SIG-M5 treated with dmso at 0.1 percent for 504 hours (cell line): ENCODE measurements around the gene STXBP6.

Experiments
- DNase-seq: peaks from one replicate; lab custom pipeline; 2025; ENCODE audit not compliant: unreplicated experiment; lab: John Stamatoyannopoulos, UW

STXBP6 gene

GRCh38 chr14:25052921-25053320, 3.0 kb upstream of the STXBP6 start:
- no peak for DNase-seq

- no peak for DNase-seq
Observed at GRCh38 chr14:25052385-25052784, 2.4 kb upstream of the STXBP6 start.

GRCh38 chr14:25050269-25051150, 563 bp upstream of the STXBP6 start:
- DNase-seq, result no peak

GRCh38 chr14:25049093-25049567, 817 bp downstream of the STXBP6 start:
- DNase-seq, result no peak

- DNase-seq, result no peak
Observed at GRCh38 chr14:25048170-25049016, 1.6 kb downstream of the STXBP6 start.

- DNase-seq, result no peak
Observed at GRCh38 chr14:25046301-25046943, 3.5 kb downstream of the STXBP6 start.

GRCh38 chr14:25044106-25044698, 5.7 kb downstream of the STXBP6 start:
- DNase-seq, result no peak

- no peak for DNase-seq
Observed at GRCh38 chr14:25042362-25043299, 7.3 kb downstream of the STXBP6 start.

GRCh38 chr14:25041898-25042297, 8.0 kb downstream of the STXBP6 start:
- no peak for DNase-seq

- no peak for DNase-seq
Observed at GRCh38 chr14:25041484-25041883, 8.5 kb downstream of the STXBP6 start.

GRCh38 chr14:25039933-25040332, 10.0 kb downstream of the STXBP6 start:
- no peak for DNase-seq

- DNase-seq, result no peak
Observed at GRCh38 chr14:25038044-25038668, 11.8 kb downstream of the STXBP6 start.

- no peak for DNase-seq
Observed at GRCh38 chr14:25037032-25037431, 12.9 kb downstream of the STXBP6 start.

- DNase-seq, result no peak
Observed at GRCh38 chr14:25034803-25035681, 14.9 kb downstream of the STXBP6 start.

GRCh38 chr14:25033358-25033757, 16.6 kb downstream of the STXBP6 start:
- DNase-seq, result no peak

- no peak for DNase-seq
Observed at GRCh38 chr14:25032092-25032784, 17.7 kb downstream of the STXBP6 start.

- no peak for DNase-seq
Observed at GRCh38 chr14:25026476-25027137, 23.3 kb downstream of the STXBP6 start.
